CD4-positive, alpha-beta memory T cell (primary cell): Measurements from ENCODE around the gene TSSC4. TPM values are rescaled to one million over a fixed set of nuclear protein-coding genes. Genes with fewer than 3 reads are reported as not detected.
A peak's percentile ranks its signal among the peaks of the same experiment; 100 is the strongest.

ENCODE experiments used
- CTCF ChIA-PET: fragments of 350-600 bp; sonication (Branson Sonifier 250); formaldehyde crosslinking; loops from one replicate; lab custom pipeline; 2021; ENCODE audit warnings: inconsistent platforms; ENCODE audit not compliant: partially characterized antibody; lab: Charles Lee
- POLR2A ChIA-PET: fragments of 350-600 bp; sonication (Branson Sonifier 250); formaldehyde crosslinking; loops from one replicate; lab custom pipeline; 2021; ENCODE audit not compliant: partially characterized antibody; lab: Charles Lee
- DNase-seq, 5 donors: peaks; one replicate each; pipeline versions ENCODE4 v3.0.0 to v3.0.0-alpha.2; 2020 to 2022; ENCODE audit warnings: mixed read lengths in 1 of 5
- H3K27ac ChIP-seq: one replicate; pipeline ENCODE4 v1.7.0; 2013; ENCODE audit warnings: low read depth, low read length
- H3K27me3 ChIP-seq: 2 replicates; pipeline ENCODE4 v1.7.0; 2013; ENCODE audit warnings: mild to moderate bottlenecking, low read length, moderate library complexity; ENCODE audit not compliant: insufficient read depth
- H3K36me3 ChIP-seq: 2 replicates; pipeline ENCODE4 v1.7.0; 2013; ENCODE audit warnings: mild to moderate bottlenecking, low read length, moderate library complexity; ENCODE audit not compliant: insufficient read depth
- H3K4me1 ChIP-seq: 2 replicates; pipeline ENCODE4 v1.7.0; 2013; ENCODE audit warnings: mild to moderate bottlenecking, low read length, moderate library complexity; ENCODE audit not compliant: insufficient read depth
- H3K4me3 ChIP-seq, 2 donors: one replicate each; pipeline ENCODE4 v1.7.0; 2013; ENCODE audit warnings: low read length in 2 of 2, mild to moderate bottlenecking in 1 of 2
- H3K9me3 ChIP-seq, 2 donors: one replicate each; pipeline ENCODE4 v1.7.0; 2013; ENCODE audit warnings: low read length in 2 of 2, control low read depth in 1 of 2; ENCODE audit not compliant: control insufficient read depth in 1 of 2
- H3K27ac Mint-ChIP-seq, 7 donors: one replicate each; pipeline ENCODE4 v1.8.0; 2020 to 2021; ENCODE audit warnings: mixed read lengths in 7 of 7, mild to moderate bottlenecking in 6 of 7, inconsistent platforms in 3 of 7, moderate library complexity in 3 of 7
- H3K27me3 Mint-ChIP-seq, 2 donors: one replicate each; pipeline ENCODE4 v1.8.0; 2020 to 2021; ENCODE audit warnings: mixed read lengths in 2 of 2
- H3K36me3 Mint-ChIP-seq, 2 donors: one replicate each; pipeline ENCODE4 v1.8.0; 2020 to 2021; ENCODE audit warnings: mixed read lengths in 2 of 2, inconsistent platforms in 1 of 2, mild to moderate bottlenecking in 1 of 2
- H3K4me1 Mint-ChIP-seq, 4 donors: one replicate each; pipeline ENCODE4 v1.8.0; 2020 to 2021; ENCODE audit warnings: mixed read lengths in 4 of 4, mild to moderate bottlenecking in 1 of 4
- H3K4me3 Mint-ChIP-seq, 8 donors: one replicate each; pipeline ENCODE4 v1.8.0; 2020 to 2021; ENCODE audit warnings: mixed read lengths in 8 of 8, mild to moderate bottlenecking in 7 of 8, moderate library complexity in 6 of 8, inconsistent platforms in 3 of 8
- H3K9me3 Mint-ChIP-seq, 8 donors: one replicate each; pipeline ENCODE4 v1.8.0; 2020 to 2021; ENCODE audit warnings: mixed read lengths in 8 of 8, mild to moderate bottlenecking in 5 of 8, inconsistent platforms in 3 of 8, moderate library complexity in 1 of 8
- intact Hi-C: fragments of 100-400 bp; cut with micrococcal nuclease; formaldehyde crosslinking; loops from one replicate; pipeline ENCODE4 v1.15.1; 2023
- polyA plus RNA-seq, 2 donors: library from polyadenylated mRNA; unstranded; fragments of 300-500 nt; fragmentation: Illumina TruSeq; gene quantifications; one replicate each; pipeline ENCODE4 v1.2.3, GENCODE V29; 2021
- total RNA-seq, 2 experiments: library from RNA; stranded (reverse); gene quantifications; one replicate each; pipeline ENCODE4 v1.2.3, GENCODE V29; 2021

TSSC4 gene
- total and polyA plus RNA-seq, 4 experiments from 2014 or later: 54.6 to 79.8 (median 62.2) TPM

DNA sequence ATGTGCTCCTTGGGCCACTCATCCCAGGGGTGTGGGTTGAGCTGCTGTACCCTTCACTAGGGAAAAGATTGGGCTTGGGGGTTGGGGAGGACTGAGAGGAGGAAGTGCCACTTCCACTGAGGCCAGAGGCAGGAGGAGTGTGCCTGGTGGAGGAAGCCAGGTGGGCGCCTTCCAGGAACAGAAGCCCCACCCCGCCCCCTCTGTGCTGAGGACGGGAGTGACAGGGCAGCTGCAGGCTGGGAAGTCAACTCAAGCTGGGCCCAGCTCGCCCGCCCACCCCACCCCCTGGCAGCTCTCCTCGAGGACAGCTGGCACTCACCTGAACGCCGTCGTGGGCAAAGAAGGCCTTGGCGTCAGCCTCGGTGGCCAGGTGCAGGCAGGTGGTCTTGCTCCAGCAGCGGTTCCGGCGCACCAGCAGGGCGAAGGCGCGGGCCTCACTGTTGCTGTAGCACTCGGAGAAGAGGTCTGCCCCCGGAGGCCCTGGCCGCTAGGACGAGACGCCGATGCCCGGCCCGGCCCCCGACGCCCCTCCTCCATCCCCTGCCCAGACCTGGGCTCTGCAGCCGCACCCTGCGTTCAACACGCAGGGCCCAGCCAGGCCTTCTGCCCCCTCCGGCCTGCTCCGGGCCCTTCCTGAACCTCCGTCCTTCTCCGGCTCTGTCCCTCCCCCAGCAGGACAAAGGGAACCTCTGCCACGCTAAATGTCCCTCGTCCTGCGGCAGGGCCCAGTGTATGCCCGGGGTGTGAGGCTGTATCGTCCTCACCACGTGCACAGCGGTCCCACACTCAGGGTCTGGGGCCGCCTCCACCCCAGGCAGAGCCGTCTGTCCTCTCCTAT, 13.4 kb downstream of the TSSC4 start:
- POLR2A ChIA-PET: interaction anchor here (1.1 kb wide), 1 partner anchor 112 kb away, joined by 3 read pairs; the partner anchor contains the start of genes C11orf21 and TSPAN32
- no peaks in the 10 kb centered on the region for H3K9me3 Mint-ChIP-seq
- H3K4me1 ChIP-seq: no peaks in the 10 kb centered on the region
- H3K27ac Mint-ChIP-seq: no peak overlapping the region
- peaks cover 0 to 3% (median 0%) of the 10 kb centered on the region in 4 donors for H3K4me1 Mint-ChIP-seq
- H3K4me3 ChIP-seq: no peak overlapping the region
- CTCF ChIA-PET: interaction anchor here (0.7 kb wide), 1 partner anchor 13 kb away, joined by 4 read pairs; the partner anchor contains the start of gene TSSC4
- no peaks in the 10 kb centered on the region for H3K27me3 ChIP-seq
- no peaks in the 10 kb centered on the region for H3K36me3 ChIP-seq
- H3K27me3 Mint-ChIP-seq: no peaks in the 10 kb centered on the region
- DNase-seq: no peak
- no peak overlapping the region for H3K27ac ChIP-seq
- intact Hi-C loops: no loop called here
- H3K36me3 Mint-ChIP-seq: no peaks in the 10 kb centered on the region
- H3K9me3 ChIP-seq: no peaks in the 10 kb centered on the region
- no peak overlapping the region for H3K4me3 Mint-ChIP-seq

GRCh38 chr11:2414616-2415015, 14.1 kb downstream of the TSSC4 start:
- Histone ChIP-seq H3K27ac (no peak overlapping the region), H3K36me3 (no peaks in the 10 kb centered on the region), H3K4me1 (peaks cover under 1% of the 10 kb centered on the region), H3K9me3 (no peaks in the 10 kb centered on the region), H3K27me3 (no peaks in the 10 kb centered on the region), H3K4me3 (no peak overlapping the region)
- ChIA-PET CTCF (no interaction called here), POLR2A (no interaction called here)
- Mint-ChIP-seq H3K27ac (no peak overlapping the region), H3K4me3 (no peak overlapping the region), H3K9me3 (no peaks in the 10 kb centered on the region), H3K36me3 (no peaks in the 10 kb centered on the region), H3K4me1 (peaks cover 0 to 3% (median under 1%) of the 10 kb centered on the region in 4 donors), H3K27me3 (no peaks in the 10 kb centered on the region)
- no peak for DNase-seq
- intact Hi-C loops: no loop called here

GRCh38 chr11:2415171-2415570, 14.6 kb downstream of the TSSC4 start:
- peaks cover 0 to 7% (median under 1%) of the 10 kb centered on the region in 4 donors for H3K4me1 Mint-ChIP-seq
- Histone ChIP-seq H3K4me3 (no peak overlapping the region), H3K4me1 (peaks cover 6% of the 10 kb centered on the region), H3K9me3 (no peaks in the 10 kb centered on the region), H3K27ac (no peak overlapping the region), H3K36me3 (no peaks in the 10 kb centered on the region), H3K27me3 (no peaks in the 10 kb centered on the region)
- no peaks in the 10 kb centered on the region for H3K9me3 Mint-ChIP-seq
- peak overlapping the region in 1 of 7 donors; percentile 55 for H3K27ac Mint-ChIP-seq
- intact Hi-C loops: no loop called here
- ChIA-PET CTCF (interaction anchor here (0.6 to 1.3 kb wide), 3 partner anchors 14 to 113 kb away, joined by 3 to 4 read pairs (median 3); partner anchors contain the start of genes C11orf21, TSPAN32 and TSSC4), POLR2A (interaction anchor here (1.4 kb wide), 1 partner anchor 16 kb away, joined by 3 read pairs; no protein-coding TSS in a partner anchor)
- DNase-seq: no peak
- no peaks in the 10 kb centered on the region for H3K36me3 Mint-ChIP-seq
- no peak overlapping the region for H3K4me3 Mint-ChIP-seq
- H3K27me3 Mint-ChIP-seq: no peaks in the 10 kb centered on the region

GRCh38 chr11:2415601-2416380, 15.2 kb downstream of the TSSC4 start:
- ChIA-PET POLR2A (interaction anchor here (1.4 kb wide), 1 partner anchor 16 kb away, joined by 3 read pairs; no protein-coding TSS in a partner anchor), CTCF (interaction anchor here (0.6 to 1.3 kb wide), 3 partner anchors 15 to 114 kb away, joined by 3 to 4 read pairs (median 3); partner anchors contain the start of genes C11orf21, TSPAN32 and TSSC4)

GRCh38 chr11:2416765-2417164, 16.2 kb downstream of the TSSC4 start:
- Histone ChIP-seq H3K36me3 (no peaks in the 10 kb centered on the region), H3K4me1 (peaks cover 11% of the 10 kb centered on the region), H3K9me3 (no peaks in the 10 kb centered on the region), H3K27ac (no peak overlapping the region), H3K27me3 (no peaks in the 10 kb centered on the region), H3K4me3 (no peak overlapping the region)
- ChIA-PET POLR2A (interaction anchor here (1.4 kb wide), 1 partner anchor 17 kb away, joined by 3 read pairs; no protein-coding TSS in a partner anchor), CTCF (interaction anchor here (0.8 to 6.9 kb wide), 3 partner anchors 112 to 138 kb away, joined by 4 to 262 read pairs (median 4); partner anchors contain the start of genes C11orf21 and TSPAN32)
- no peak overlapping the region for H3K27ac Mint-ChIP-seq
- no peaks in the 10 kb centered on the region for H3K27me3 Mint-ChIP-seq
- H3K4me3 Mint-ChIP-seq: no peak overlapping the region
- intact Hi-C loops: no loop called here
- H3K4me1 Mint-ChIP-seq: peaks cover 0 to 7% (median 2%) of the 10 kb centered on the region in 4 donors
- no peaks in the 10 kb centered on the region for H3K9me3 Mint-ChIP-seq
- H3K36me3 Mint-ChIP-seq: no peaks in the 10 kb centered on the region
- DNase-seq: no peak

More at GRCh38 chr11:2415601-2416380, 15.2 kb downstream of the TSSC4 start:
- no peak for DNase-seq
- Mint-ChIP-seq H3K4me1 (peaks cover 0 to 7% (median 2%) of the 10 kb centered on the region in 4 donors), H3K36me3 (no peaks in the 10 kb centered on the region), H3K27me3 (no peaks in the 10 kb centered on the region), H3K4me3 (no peak overlapping the region), H3K9me3 (no peaks in the 10 kb centered on the region), H3K27ac (no peak overlapping the region)
- Histone ChIP-seq H3K4me3 (no peak overlapping the region), H3K36me3 (no peaks in the 10 kb centered on the region), H3K9me3 (no peaks in the 10 kb centered on the region), H3K4me1 (peaks cover 11% of the 10 kb centered on the region), H3K27ac (no peak overlapping the region), H3K27me3 (no peaks in the 10 kb centered on the region)
- intact Hi-C loops: no loop called here

- POLR2A ChIA-PET: interaction anchor here (1.8 to 3.4 kb wide), 2 partner anchors 17 to 114 kb away, joined by 7 to 37 read pairs; partner anchors contain the start of genes C11orf21, TSPAN32 and TSSC4
- H3K9me3 ChIP-seq: no peaks in the 10 kb centered on the region
- no peaks in the 10 kb centered on the region for H3K36me3 Mint-ChIP-seq
- H3K4me3 ChIP-seq: no peak overlapping the region
- no peak overlapping the region for H3K27ac Mint-ChIP-seq
- no peak overlapping the region for H3K4me3 Mint-ChIP-seq
- no peaks in the 10 kb centered on the region for H3K27me3 ChIP-seq
- no peaks in the 10 kb centered on the region for H3K27me3 Mint-ChIP-seq
- no peaks in the 10 kb centered on the region for H3K36me3 ChIP-seq
- peaks cover 0 to 7% (median 2%) of the 10 kb centered on the region in 4 donors for H3K4me1 Mint-ChIP-seq
- CTCF ChIA-PET: interaction anchor here (0.8 to 6.9 kb wide), 6 partner anchors 18 to 224 kb away, joined by 4 to 262 read pairs (median 28); partner anchors contain the start of genes C11orf21, TSPAN32 and TSSC4
- H3K4me1 ChIP-seq: peaks cover 11% of the 10 kb centered on the region
- intact Hi-C loops: no loop called here
- no peaks in the 10 kb centered on the region for H3K9me3 Mint-ChIP-seq
- no peak for DNase-seq
- no peak overlapping the region for H3K27ac ChIP-seq
These were observed 17.5 kb downstream of the TSSC4 start for GRCh38 chr11:2417856-2418692.
